ENCODE data around the gene DSCAM.

- TF ChIP-seq POLR2AphosphoS5 (IDR thresholded peaks at IDR 0.05; ENCODE audit: low read depth, low read length) = no peak
- TF ChIP-seq TAF1 (IDR thresholded peaks at IDR 0.05; ENCODE audit: borderline replicate concordance, insufficient read depth, low read length) = no peak
- no peak for TF ChIP-seq SIN3A (IDR thresholded peaks at IDR 0.05; ENCODE audit: borderline replicate concordance, insufficient read depth, low read length)
Measured at GRCh38 chr21:40616377-40616704, 230.6 kb downstream of the DSCAM start.

Data from PFSK-1 (cell line).